ENCODE results near the gene BMAL2.

DNA sequence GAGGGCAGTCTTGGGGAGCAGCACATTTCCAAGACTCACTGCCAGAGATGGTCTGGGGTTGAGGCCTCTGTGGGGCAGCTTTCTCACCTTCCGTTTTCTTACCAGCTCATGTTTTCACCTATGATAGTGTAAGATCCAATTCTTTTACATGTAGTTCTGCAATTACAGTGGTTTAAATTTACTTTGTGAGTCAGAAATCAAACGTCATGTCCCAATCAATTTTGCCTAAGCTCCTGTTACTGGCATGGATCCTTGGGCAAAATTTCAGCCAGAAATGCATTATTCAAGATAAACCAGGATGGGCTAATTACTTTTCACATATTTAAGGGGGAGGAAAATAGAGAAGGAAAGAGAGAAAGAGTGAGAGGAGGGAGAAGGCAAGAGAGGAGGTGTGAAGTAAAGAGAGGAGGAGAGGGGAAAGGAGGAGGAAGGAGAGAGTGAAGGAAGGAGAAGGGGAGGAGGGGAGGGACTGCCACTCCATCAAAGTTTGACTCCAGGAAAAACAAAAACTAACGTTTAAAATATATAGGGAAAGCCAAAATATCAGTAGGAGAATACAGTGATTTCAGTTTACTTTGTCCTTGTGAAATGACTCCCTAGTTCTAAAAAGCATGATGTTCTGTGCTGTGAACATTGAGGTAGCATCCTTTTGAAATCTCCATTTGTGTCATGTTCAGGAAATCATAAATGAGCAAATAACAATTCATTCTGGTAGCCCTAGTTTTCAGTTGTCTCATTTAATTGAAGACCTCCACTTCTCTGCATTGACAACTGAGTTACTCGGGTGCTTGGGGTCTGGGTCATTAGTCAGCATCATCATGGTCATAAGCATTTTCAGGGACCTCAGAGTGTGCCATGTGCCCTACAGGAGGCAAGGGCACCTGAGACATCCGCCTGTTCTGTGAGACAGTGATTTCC, 3.0 kb downstream of the BMAL2 start:
- no peak for TF ChIP-seq ZNF547 (CRISPR knock-in tag; IDR thresholded peaks at IDR 0.05)
- TF ChIP-seq, protein P1, sequence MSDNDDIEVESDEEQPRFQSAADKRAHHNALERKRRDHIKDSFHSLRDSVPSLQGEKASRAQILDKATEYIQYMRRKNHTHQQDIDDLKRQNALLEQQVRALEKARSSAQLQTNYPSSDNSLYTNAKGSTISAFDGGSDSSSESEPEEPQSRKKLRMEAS (IDR thresholded peaks at IDR 0.05): no peak
- no peak for TF ChIP-seq FOSL2 (CRISPR knock-in tag; IDR thresholded peaks at IDR 0.05)
- no peak for TF ChIP-seq ZNF776 (CRISPR knock-in tag; IDR thresholded peaks at IDR 0.05)
- TF ChIP-seq, protein P2, sequence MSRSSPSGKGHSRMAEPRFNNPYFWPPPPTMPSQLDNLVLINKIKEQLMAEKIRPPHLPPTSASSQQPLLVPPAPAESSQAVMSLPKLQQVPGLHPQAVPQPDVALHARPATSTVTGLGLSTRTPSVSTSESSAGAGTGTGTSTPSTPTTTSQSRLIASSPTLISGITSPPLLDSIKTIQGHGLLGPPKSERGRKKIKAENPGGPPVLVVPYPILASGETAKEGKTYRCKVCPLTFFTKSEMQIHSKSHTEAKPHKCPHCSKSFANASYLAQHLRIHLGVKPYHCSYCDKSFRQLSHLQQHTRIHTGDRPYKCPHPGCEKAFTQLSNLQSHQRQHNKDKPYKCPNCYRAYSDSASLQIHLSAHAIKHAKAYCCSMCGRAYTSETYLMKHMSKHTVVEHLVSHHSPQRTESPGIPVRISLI (CRISPR knock-in tag; IDR thresholded peaks at IDR 0.05; ENCODE audit: borderline replicate concordance): no peak
- TF ChIP-seq, protein P3, sequence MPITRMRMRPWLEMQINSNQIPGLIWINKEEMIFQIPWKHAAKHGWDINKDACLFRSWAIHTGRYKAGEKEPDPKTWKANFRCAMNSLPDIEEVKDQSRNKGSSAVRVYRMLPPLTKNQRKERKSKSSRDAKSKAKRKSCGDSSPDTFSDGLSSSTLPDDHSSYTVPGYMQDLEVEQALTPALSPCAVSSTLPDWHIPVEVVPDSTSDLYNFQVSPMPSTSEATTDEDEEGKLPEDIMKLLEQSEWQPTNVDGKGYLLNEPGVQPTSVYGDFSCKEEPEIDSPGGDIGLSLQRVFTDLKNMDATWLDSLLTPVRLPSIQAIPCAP (CRISPR knock-in tag; IDR thresholded peaks at IDR 0.05; ENCODE audit: low read depth): no peak
- no peak for TF ChIP-seq RFX3 (CRISPR knock-in tag; IDR thresholded peaks at IDR 0.05)
- no peak for TF ChIP-seq NR2F1 (CRISPR knock-in tag; IDR thresholded peaks at IDR 0.05)
- TF ChIP-seq, protein P4, sequence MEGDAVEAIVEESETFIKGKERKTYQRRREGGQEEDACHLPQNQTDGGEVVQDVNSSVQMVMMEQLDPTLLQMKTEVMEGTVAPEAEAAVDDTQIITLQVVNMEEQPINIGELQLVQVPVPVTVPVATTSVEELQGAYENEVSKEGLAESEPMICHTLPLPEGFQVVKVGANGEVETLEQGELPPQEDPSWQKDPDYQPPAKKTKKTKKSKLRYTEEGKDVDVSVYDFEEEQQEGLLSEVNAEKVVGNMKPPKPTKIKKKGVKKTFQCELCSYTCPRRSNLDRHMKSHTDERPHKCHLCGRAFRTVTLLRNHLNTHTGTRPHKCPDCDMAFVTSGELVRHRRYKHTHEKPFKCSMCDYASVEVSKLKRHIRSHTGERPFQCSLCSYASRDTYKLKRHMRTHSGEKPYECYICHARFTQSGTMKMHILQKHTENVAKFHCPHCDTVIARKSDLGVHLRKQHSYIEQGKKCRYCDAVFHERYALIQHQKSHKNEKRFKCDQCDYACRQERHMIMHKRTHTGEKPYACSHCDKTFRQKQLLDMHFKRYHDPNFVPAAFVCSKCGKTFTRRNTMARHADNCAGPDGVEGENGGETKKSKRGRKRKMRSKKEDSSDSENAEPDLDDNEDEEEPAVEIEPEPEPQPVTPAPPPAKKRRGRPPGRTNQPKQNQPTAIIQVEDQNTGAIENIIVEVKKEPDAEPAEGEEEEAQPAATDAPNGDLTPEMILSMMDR (CRISPR knock-in tag; IDR thresholded peaks at IDR 0.05): no peak
- no peak for TF ChIP-seq POLR2AphosphoS5 (IDR thresholded peaks at IDR 0.05; ENCODE audit: low read depth, low read length)
- TF ChIP-seq CBX2 (IDR thresholded peaks at IDR 0.05; ENCODE audit: low read depth, low read length): no peak
- no peak for TF ChIP-seq CBX2 (CRISPR knock-in tag; IDR thresholded peaks at IDR 0.05; ENCODE audit: low read depth)
